KG1 (cell line): Measurements from ENCODE around the gene AIP.
A peak's percentile ranks its signal among the peaks of the same experiment; 100 is the strongest.

ENCODE experiments used
- DNase-seq: peaks from one replicate; lab custom pipeline; 2025; lab: John Stamatoyannopoulos, UW

The AIP gene

GRCh38 chr11:67482827-67483798, at the start of gene AIP:
AIP (plus strand) TSS chr11:67483026; CDS start chr11:67483159, 133 bp downstream.
- DNase-seq: peak; percentile 99

- DNase-seq: no peak
These were observed 49.1 kb upstream of the AIP start for GRCh38 chr11:67433536-67434394.

- DNase-seq: no peak
These were observed 48.4 kb upstream of the AIP start for GRCh38 chr11:67434395-67434881.

GRCh38 chr11:67435031-67435726, 47.6 kb upstream of the AIP start:
- no peak for DNase-seq

- no peak for DNase-seq
These were observed 46.9 kb upstream of the AIP start for GRCh38 chr11:67435727-67436458.

- peak; percentile 45 for DNase-seq
These were observed 46.3 kb upstream of the AIP start for GRCh38 chr11:67436459-67437081.

- peak; percentile 84 for DNase-seq
These were observed 45.6 kb upstream of the AIP start, which contains the start of gene PTPRCAP for GRCh38 chr11:67437082-67437808. PTPRCAP (minus strand) TSS chr11:67437682; CDS start chr11:67437619, 63 bp downstream.

GRCh38 chr11:67437809-67438157, 45.0 kb upstream of the AIP start:
- DNase-seq: no peak

GRCh38 chr11:67438158-67438902, 44.5 kb upstream of the AIP start:
- no peak for DNase-seq

GRCh38 chr11:67439321-67440228, 43.3 kb upstream of the AIP start:
- peak; percentile 22 for DNase-seq

- DNase-seq: no peak
These were observed 42.4 kb upstream of the AIP start for GRCh38 chr11:67440229-67441097.

GRCh38 chr11:67441098-67441563, 41.7 kb upstream of the AIP start:
- no peak for DNase-seq

- no peak for DNase-seq
These were observed 41.0 kb upstream of the AIP start for GRCh38 chr11:67441731-67442351.

- no peak for DNase-seq
These were observed 40.1 kb upstream of the AIP start for GRCh38 chr11:67442504-67443404.

- no peak for DNase-seq
These were observed 37.3 kb upstream of the AIP start for GRCh38 chr11:67445515-67445914.

- no peak for DNase-seq
These were observed 34.6 kb upstream of the AIP start for GRCh38 chr11:67448220-67448609.
